Measurements from ENCODE around the gene GPRIN2.
"Not testable (repeated sequence)": the region's sequence is repeated elsewhere in the genome, so short reads cannot be mapped to it uniquely, and the experiment has no call there.

Gene GPRIN2

DNA sequence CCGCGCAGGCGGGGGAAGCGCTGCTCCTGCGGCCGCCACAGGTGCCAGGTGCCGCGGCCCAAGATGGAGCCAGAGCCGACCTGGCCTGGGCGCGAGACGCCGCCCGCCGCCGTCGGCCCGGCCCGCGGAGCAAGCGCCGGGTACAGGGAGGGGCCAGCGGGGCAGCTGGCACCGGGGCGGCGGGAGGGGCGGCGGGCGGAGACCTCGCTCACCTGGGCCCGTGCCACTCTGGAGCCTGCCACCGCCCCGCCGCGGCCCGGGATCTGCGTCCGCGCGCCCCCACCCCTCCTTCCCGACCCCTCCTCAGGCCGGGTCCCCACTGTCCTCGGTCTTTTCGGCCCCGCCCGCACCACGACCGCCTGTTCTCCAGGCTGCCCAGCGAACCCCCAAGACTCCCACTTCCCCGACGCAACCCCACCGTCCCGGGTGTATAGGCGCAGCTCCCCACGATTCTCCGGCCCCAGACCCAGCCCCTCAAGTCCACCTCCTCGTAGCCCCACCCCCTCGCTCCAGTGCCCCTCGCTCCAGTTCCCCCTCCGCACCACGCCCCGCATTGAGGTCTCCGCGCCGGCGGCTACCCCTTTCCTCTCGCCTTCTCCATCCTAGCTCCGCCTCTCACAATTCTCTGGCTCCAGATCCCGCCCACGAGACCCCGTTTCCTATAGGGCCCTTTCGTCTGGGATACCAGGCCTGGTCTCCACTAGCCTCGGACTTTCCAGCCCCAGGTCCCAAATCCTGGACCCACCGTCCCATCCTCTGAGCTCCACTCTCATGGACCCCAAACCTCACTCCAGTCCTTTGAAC is at the start of gene GPRIN2:
Gene GPRIN2 (minus strand): TSS at position 144 of the 804 bp plus-strand sequence. CDS start 5,922 bp downstream, outside the sequence.
- DNase-seq, result no peak

- not testable (repeated sequence) for DNase-seq
These were observed 44.1 kb upstream of the GPRIN2 start for GRCh38 chr10:46600516-46600915.

- not testable (repeated sequence) for DNase-seq
These were observed 41.3 kb upstream of the GPRIN2 start for GRCh38 chr10:46597616-46598246.

DNA sequence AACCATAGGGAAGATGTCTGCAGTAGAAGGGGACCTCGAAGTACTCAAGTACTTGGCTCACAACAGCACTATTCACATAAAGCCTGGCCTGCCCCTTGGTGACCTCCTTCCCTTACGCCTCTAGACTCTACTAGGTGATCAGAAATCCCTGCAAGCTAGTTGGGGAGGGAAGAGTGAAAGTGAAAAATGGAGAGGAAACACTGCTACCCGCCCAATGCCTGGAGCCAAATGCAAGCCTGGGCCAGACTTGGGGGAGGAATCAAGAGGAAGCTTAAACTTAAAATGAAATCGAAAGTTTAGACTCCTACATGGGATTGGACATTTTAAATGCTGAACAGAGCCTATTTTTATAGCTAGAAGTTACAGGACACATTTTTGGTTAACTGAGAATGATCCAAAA is 40.1 kb upstream of the GPRIN2 start:
- DNase-seq, result not testable (repeated sequence)

- DNase-seq, result not testable (repeated sequence)
These were observed 38.1 kb upstream of the GPRIN2 start for GRCh38 chr10:46594453-46595063.

DNA sequence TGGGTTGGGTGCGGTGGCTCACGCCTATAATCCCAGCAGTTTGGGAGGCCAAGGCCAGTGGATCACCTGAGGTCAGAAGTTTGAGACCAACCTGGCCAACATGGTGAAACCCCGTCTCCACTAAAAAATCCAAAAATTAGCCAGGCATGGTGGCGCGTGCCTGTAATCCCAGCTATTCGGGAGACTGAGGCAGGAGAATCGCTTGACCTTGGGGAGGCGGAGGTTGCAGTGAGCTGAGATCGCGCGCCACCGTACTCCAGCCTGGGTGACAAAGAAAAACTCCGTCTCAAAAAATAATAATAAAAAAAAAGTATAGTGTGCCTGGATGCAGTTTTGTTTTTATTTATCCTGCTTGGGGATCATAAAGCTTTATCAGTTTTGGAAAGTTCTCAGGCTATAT is 36.8 kb upstream of the GPRIN2 start:
- not testable (repeated sequence) for DNase-seq

DNA sequence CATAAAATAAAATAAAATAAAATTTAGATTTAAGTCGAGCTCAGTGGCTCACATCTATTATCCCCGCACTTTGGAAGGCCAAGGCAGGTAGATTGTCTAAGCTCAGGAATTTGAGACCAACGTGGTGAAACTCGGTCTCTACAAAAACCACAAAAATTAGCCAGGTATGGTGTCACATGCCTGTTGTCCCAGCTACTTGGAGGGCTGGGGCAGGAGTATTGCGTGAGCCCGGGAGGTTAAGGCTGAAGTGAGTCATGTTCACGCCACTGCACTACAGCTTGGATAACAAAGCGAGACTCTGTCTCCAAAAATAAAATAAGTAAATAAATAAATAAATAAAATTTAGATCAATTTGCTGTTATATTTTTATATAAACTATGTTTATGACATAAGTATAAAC is 34.6 kb upstream of the GPRIN2 start:
- DNase-seq, result not testable (repeated sequence)

- DNase-seq, result not testable (repeated sequence)
These were observed 33.1 kb upstream of the GPRIN2 start for GRCh38 chr10:46589589-46589988.

DNA sequence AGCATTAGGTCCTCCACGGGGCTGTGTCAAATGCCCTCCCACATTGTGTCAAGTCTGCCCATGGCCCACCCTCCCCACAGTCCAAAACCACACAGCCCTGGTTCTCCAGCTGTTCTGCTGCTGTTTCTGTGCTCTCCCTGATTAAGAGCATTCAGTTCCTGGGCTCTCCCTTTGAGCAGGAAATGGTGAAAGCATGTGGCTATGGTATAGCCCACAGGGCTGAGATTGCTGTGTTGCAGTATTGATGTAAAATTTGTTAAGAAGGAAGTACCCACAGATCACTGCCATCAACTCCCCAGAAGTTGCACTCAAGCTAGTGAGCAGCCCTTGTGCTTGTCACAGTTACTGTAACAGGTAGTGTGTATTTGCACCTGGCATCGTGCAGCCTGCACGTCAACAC is 31.8 kb upstream of the GPRIN2 start:
- not testable (repeated sequence) for DNase-seq

DNA sequence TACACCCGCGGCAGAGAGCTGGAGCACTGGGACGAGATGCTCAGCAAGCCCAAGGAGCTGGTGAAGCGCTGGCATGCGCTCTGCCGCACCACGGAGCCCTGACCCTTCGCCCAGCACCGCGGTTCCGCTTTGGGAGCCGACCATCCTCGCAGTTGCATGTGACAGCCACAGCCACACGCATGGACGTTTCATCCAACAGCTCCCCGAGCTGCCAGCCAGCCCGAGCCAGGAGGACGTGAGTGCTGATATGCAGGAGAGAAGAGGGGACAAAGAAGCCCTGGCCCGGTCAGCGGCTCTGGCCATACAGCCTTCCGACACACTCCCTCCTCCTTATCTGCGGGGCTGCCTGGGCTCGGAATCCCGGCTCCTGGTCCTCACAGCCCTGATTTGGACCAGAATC is 31.1 kb upstream of the GPRIN2 start:
- DNase-seq, result not testable (repeated sequence)

DNA sequence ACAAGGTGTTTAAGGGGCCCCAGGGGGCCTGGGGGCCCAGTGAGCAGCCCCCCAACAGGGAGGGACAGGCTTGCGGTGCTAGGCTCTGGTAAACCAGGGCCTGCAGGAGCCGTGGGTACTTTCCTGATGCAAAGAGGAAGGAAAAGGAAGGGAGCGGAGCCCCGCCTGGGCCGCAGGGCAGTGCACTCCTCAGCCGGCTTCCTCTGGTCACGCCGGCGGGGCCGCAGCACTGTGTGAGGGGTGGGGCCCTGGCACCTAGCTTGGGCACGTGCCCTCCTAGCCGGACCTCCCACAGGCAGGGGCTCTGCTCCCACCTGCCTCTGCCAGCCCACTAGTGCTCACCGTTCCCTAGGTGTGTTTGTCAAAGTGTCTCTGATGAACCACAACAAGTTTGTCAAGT is 28.8 kb upstream of the GPRIN2 start:
- not testable (repeated sequence) for DNase-seq

DNA sequence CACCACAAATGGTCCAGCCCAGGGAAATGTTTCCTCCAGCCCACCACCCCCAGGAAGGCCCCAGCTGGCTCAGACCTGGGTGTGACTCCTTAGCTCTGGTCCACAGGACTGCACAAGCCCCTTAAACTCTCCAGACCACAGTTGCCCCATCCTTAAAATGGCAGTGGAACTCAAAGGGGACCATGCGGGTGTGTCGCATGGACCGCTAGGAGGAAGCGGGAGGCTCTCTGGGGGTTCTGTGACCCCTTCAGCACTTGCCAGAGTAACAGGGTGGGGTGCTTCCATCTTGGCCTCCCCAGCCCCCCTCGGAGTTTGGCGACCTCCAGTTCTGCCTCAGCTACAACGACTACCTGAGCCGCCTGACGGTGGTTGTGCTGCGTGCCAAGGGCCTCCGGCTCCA is 27.7 kb upstream of the GPRIN2 start:
- not testable (repeated sequence) for DNase-seq

GRCh38 chr10:46582568-46582967 is 26.1 kb upstream of the GPRIN2 start:
- not testable (repeated sequence) for DNase-seq

GRCh38 chr10:46581997-46582396 is 25.5 kb upstream of the GPRIN2 start:
- not testable (repeated sequence) for DNase-seq

DNA sequence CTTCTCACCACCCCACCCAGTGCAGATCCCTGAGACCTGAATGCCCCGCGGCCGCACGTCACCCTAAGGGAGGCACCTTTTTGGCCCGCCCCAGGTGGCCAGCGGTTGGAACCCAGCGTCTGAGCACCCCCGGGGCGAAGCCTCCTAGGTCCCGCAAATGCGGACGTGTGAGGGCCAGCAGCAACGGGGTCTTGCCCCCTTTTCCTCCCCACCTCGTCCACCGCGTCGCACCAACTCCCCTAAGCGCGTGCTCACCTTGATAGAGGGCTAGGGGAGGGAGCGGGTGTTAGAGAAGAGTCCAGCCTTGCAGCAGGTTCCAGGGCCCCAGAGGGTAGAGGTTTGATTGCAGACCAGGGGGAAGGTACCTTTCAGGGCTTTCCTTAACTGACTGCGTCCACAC is 22.9 kb upstream of the GPRIN2 start:
- DNase-seq, result not testable (repeated sequence)

- DNase-seq, result not testable (repeated sequence)
These were observed 22.2 kb upstream of the GPRIN2 start, which contains the start of gene SYT15 for GRCh38 chr10:46578474-46579178. Gene SYT15, plus strand, starts transcription at chr10:46579128. Its CDS starts 41 bp downstream, at chr10:46579169.

DNA sequence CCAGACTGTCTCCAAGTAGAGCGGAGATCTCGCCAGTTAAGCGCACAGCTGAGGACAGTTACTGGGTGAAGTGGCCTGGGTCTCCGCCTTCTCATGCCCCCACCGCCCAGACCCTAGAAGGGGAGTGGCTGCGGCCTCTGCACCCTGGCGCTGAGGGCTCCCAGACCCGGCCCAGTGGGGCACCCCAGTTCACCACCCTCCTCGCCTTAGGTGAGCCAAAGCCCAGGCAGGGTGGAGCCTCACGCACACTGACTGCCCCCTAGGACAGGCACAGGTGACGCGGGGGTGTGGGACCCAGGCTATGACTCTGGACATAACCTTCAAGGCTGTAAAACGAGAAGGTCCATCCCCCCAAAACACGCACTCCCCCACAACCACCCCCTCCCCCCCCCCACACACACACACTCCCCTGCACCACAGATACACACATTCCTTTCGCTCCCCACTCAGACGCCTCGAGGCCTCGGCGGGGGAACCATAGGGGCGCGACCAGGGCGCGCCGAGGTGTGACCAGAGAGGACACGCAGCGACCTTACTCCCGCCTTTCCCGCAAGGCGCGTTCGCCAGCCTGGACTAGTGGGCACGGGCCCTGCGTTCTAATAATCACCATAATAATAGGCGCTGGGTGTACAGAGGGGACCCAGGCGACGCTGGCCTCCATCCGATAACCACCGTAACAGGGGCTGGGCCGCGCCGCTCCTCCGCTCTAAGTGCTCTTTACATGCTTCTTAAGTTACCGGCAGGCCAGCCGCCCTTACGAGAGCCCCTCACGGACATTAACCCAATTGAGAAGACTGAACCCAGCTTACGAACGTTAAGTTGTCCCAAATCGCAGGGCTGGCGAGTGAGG is 21.4 kb upstream of the GPRIN2 start:
- DNase-seq, result not testable (repeated sequence)

GRCh38 chr10:46573884-46574283 is 17.4 kb upstream of the GPRIN2 start:
- DNase-seq, result not testable (repeated sequence)

DNA sequence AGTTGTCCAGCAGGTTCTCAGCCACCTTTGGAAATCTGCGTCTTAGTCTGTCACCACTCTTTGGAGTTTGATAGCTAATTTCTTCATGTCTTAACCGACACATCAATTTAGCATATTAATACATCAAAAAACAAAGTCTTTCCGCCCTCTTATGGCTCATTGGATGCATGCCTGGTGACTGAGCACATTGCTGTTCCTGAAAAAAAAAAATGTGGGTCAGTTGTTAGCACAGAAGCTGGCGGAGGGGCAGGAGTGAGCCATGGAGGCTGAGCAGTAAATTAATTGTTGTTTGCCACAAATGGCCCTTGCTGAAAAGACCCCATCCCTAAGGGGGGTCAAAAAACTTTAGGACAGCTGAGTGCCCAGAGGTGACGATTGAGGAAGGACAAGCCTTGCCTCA is 16.9 kb upstream of the GPRIN2 start:
- DNase-seq, result not testable (repeated sequence)

DNA sequence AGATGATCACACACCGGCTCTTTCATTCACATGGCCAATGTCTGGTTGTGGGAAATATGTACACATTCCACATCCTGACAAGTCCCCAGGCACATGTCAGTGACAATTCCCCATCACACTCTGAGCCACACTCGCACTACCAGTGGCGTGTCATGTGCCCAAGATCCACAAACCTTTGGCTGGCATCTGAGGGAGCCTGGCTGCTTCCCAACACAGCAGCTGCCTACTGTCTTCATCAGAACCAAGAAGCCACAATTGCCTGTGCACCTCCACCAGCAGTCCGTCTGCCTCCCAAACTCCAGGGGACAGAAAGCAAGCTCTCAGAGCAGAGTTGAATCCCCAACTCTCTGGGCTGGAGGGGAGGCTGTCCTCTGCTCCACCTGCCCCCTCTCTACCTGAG is 16.3 kb upstream of the GPRIN2 start:
- not testable (repeated sequence) for DNase-seq

GRCh38 chr10:46570655-46571054 is 14.2 kb upstream of the GPRIN2 start:
- DNase-seq, result not testable (repeated sequence)

DNA sequence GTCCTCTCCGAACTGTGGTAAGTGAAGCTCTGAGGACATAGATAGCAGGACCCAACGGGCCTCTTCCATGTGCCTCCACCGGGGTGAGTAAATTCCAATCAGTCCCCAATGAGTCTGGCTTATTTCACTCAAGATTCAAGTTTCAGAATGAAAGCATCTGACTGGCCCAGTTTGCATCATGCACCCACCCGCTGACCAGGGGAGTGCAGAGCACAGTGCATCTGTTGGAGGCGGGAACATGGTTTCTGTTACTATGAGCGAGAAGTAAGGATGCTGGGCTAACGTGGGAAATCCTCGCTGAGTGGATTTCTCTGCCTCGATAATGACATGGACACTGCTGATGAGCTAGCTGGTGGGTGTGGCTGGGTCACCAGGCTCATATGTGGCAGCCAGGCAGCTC is 10.7 kb upstream of the GPRIN2 start:
- DNase-seq, result not testable (repeated sequence)
